ENCODE measurements around the gene FAM181B. TPM values are rescaled to one million over a fixed set of nuclear protein-coding genes. Genes with fewer than 3 reads are reported as not detected.

Gene FAM181B
- total RNA-seq, 1 experiment from 2014 or later = 0.44 TPM

GRCh38 chr11:82703796-82704195 is 29.9 kb downstream of the FAM181B start:
- Histone ChIP-seq H2BK20ac (ENCODE audit: low read depth, low read length, poor library complexity, severe bottlenecking) (no peak overlapping the region), H2AK5ac (ENCODE audit: insufficient read length, low read length) (no peak overlapping the region), H2AFZ (ENCODE audit: low read length) (no peak overlapping the region), H3K4ac (ENCODE audit: low read depth, low read length) (no peak overlapping the region), H4K8ac (replicated peaks; ENCODE audit: insufficient read length, low read depth, low read length) (no peak overlapping the region), H3K27me3 (ENCODE audit: insufficient read depth, low read length) (no peaks in the 10 kb centered on the region), H3K79me2 (ENCODE audit: insufficient read depth, low read length) (no peaks in the 10 kb centered on the region), H3K18ac (ENCODE audit: insufficient read length, low read depth, low read length) (no peak overlapping the region), H3T11ph (ENCODE audit: low read length) (no peak overlapping the region), H3K56ac (ENCODE audit: insufficient read length, low read depth, low read length) (no peak overlapping the region), H2BK120ac (ENCODE audit: low read depth, low read length, poor library complexity, severe bottlenecking) (no peak overlapping the region), H3K9ac (ENCODE audit: extremely low read depth, insufficient read length, low read length) (no peak overlapping the region), H3K79me1 (ENCODE audit: insufficient read depth, low read depth, low read length, poor library complexity, severe bottlenecking) (no peaks in the 10 kb centered on the region), H2BK12ac (ENCODE audit: insufficient read length, low read depth, low read length) (no peak overlapping the region), H3K23me2 (ENCODE audit: insufficient read length, low read depth, low read length, poor library complexity, severe bottlenecking) (no peaks in the 10 kb centered on the region), H4K5ac (ENCODE audit: insufficient read length, low read depth, low read length) (no peak overlapping the region), H3K9me3 (ENCODE audit: control insufficient read depth, low read depth, low read length) (no peaks in the 10 kb centered on the region), H4K20me1 (ENCODE audit: control insufficient read depth, insufficient read depth, insufficient read length) (no peaks in the 10 kb centered on the region), H3K14ac (ENCODE audit: insufficient read depth, low read length) (no peak overlapping the region), H2BK5ac (ENCODE audit: insufficient read length, low read length) (no peak overlapping the region), H3K27ac (ENCODE audit: insufficient read length, low read depth, low read length) (no peak overlapping the region), H2BK15ac (ENCODE audit: low read depth, low read length) (no peak overlapping the region), H4K91ac (ENCODE audit: insufficient read length, low read depth, low read length) (no peak overlapping the region), H3K4me2 (ENCODE audit: insufficient read depth, insufficient read length, low read length) (no peak overlapping the region), H3K23ac (ENCODE audit: insufficient read length, low read depth, low read length) (no peak overlapping the region), H3K4me1 (ENCODE audit: insufficient read depth, low read length) (no peaks in the 10 kb centered on the region)
- TF ChIP-seq CTCF (conservative IDR thresholded peaks at IDR 0.05) = no peak
- H3K4me3 Mint-ChIP-seq = no peak overlapping the region
- DNase-seq = no peak
- no peaks in the 10 kb centered on the region for H3K36me3 Mint-ChIP-seq (ENCODE audit: insufficient read depth in 1 of 3, low read depth in 3 of 3)
- H3K4me1 Mint-ChIP-seq = peaks cover 0 to 4% of the 10 kb centered on the region in 2 experiments; a peak in 2 of 4 replicates
- no CpG with 5 or more reads among the region's 5 CpGs for WGBS (ENCODE audit: extremely low coverage, insufficient read length, low lambda C conversion rate)
- H3K27ac Mint-ChIP-seq = no peak overlapping the region
- no peaks in the 10 kb centered on the region; the same call in 1 of the 2 replicates for H3K27me3 Mint-ChIP-seq (ENCODE audit: low read depth)
- no peaks in the 10 kb centered on the region for H3K9me3 Mint-ChIP-seq

Data from H9 (cell line).